GM21737 (cell line): ENCODE measurements around the gene ACAD11.

Experiments used
- ATAC-seq: cut with Tn5 transposase; IDR thresholded peaks from one replicate; pipeline ENCODE4 v1.9.1; 2021; ENCODE audit warnings: mild to moderate bottlenecking, moderate library complexity; ENCODE audit not compliant: unreplicated experiment

Gene ACAD11

GRCh38 chr3:132517311-132517710 is 142.3 kb downstream of the ACAD11 start:
- ATAC-seq, result no peak

GRCh38 chr3:132513057-132513456 is 146.6 kb downstream of the ACAD11 start:
- ATAC-seq, result no peak

- no peak for ATAC-seq
Observed at GRCh38 chr3:132509506-132509905, 150.1 kb downstream of the ACAD11 start.

- no peak for ATAC-seq
Observed at GRCh38 chr3:132509096-132509495, 150.5 kb downstream of the ACAD11 start.
